Right atrium auricular region (tissue), 2 donors: ENCODE data around the gene HES6. TPM values are rescaled to one million over a fixed set of nuclear protein-coding genes. Genes with fewer than 3 reads are reported as not detected.

ENCODE experiments used
- DNase-seq: peaks from one replicate; pipeline ENCODE4 v3.0.0-alpha.2; 2019; ENCODE audit warnings: low spot score
- H3K27ac ChIP-seq, 2 donors: fragments of 200-600 bp; sonication (generic); 1 replicate in 1 of 2; 2 replicates in 1 of 2; pipeline ENCODE4 v1.5.1; 2016 to 2019
- H3K27me3 ChIP-seq, 2 donors: fragments of 200-600 bp; sonication (generic); one replicate each; pipeline versions ENCODE4 v1.5.1 to v1.6.0; 2017 to 2019
- H3K36me3 ChIP-seq: fragments of 200-600 bp; sonication (generic); one replicate; pipeline ENCODE4 v1.5.1; 2016
- H3K4me1 ChIP-seq, 2 donors: fragments of 200-600 bp; sonication (generic); one replicate each; pipeline versions ENCODE4 v1.5.1 to v1.6.0; 2017 to 2019
- H3K4me3 ChIP-seq, 2 donors: fragments of 200-600 bp; sonication (generic); 1 replicate in 1 of 2; 2 replicates in 1 of 2; pipeline ENCODE4 v1.5.1; 2017 to 2019; ENCODE audit warnings: mild to moderate bottlenecking in 1 of 2, moderate library complexity in 1 of 2
- H3K9me3 ChIP-seq, 2 donors: fragments of 200-600 bp; sonication (generic); one replicate each; pipeline ENCODE4 v1.5.1; 2019
- CTCF ChIP-seq, 2 donors: fragments of 200-600 bp; sonication (generic); IDR thresholded peaks; one replicate each; pipeline ENCODE4 v1.5.1; 2019; ENCODE audit warnings: antibody characterized with exemption in 2 of 2
- total RNA-seq, 2 donors: library from RNA; depleted of rRNA; stranded (reverse); fragments of >200 nt; gene quantifications; one replicate each; pipeline ENCODE4 v1.1.0, GENCODE V29; 2016

HES6 gene
- total RNA-seq, 2 donors from 2014 or later = 2.5 to 4.8 TPM

GRCh38 chr2:238257786-238258700 is 18.2 kb upstream of the HES6 start:
- H3K9me3 ChIP-seq = no peaks in the 10 kb centered on the region
- no peaks in the 10 kb centered on the region for H3K27me3 ChIP-seq
- peaks cover 0 to 22% of the 10 kb centered on the region in 2 donors for H3K4me1 ChIP-seq
- H3K4me3 ChIP-seq = no peak overlapping the region
- H3K36me3 ChIP-seq = peaks cover 87% of the 10 kb centered on the region
- DNase-seq = no peak
- H3K27ac ChIP-seq = no peak overlapping the region
- no peak for TF ChIP-seq CTCF (IDR thresholded peaks at IDR 0.05)

DNA sequence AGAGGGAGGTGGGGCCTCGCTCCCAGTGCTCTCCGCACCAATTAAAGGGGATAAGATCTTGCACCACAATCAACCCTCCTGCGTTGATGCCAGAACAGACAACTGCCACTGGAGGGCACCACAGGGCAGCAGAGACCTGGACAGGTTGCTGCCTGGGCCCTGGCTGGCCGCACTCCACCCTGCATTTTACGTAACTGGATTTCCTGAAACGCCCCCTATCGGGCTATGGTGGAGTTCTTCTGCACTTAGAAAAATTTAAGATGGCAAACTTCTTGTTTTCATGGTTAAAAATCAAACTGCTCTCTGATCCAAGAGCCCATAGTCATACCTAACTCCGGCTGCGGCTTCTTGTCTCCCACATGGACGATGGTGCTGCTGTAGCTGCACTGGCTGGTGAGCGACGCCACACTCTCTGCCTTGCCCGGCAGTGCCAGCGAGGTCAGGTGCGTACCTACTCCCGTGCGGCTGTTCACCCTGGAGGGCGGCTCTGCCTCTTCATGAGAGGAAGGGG is 16.8 kb upstream of the HES6 start:
- no peaks in the 10 kb centered on the region for H3K9me3 ChIP-seq
- H3K4me1 ChIP-seq = peaks cover 0 to 15% of the 10 kb centered on the region in 2 donors
- no peak overlapping the region for H3K4me3 ChIP-seq
- DNase-seq = no peak
- TF ChIP-seq CTCF (IDR thresholded peaks at IDR 0.05) = peak; percentile 74 to 79
- no peaks in the 10 kb centered on the region for H3K27me3 ChIP-seq
- H3K27ac ChIP-seq = no peak overlapping the region
- H3K36me3 ChIP-seq = peaks cover 90% of the 10 kb centered on the region

DNA sequence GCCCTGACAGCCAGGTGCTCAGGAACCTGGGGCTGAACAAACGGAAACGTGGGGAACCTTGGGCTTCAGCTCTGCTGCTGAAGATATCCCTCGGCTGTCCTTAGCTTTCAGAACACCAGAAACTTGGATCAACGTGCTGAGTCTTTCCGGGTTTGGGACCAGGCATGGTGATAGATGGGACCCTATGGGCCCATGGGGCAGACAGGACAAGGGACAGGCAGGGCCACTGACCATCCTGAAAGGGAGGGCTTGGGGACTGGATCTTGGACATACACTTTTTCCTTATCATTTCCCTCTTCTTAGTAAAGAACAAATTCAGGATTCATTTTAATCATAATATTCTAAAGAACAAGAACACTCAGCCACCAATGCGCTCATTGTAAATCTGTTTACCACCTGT is 16.3 kb upstream of the HES6 start:
- no peak overlapping the region for H3K4me3 ChIP-seq
- no peaks in the 10 kb centered on the region for H3K27me3 ChIP-seq
- no peaks in the 10 kb centered on the region for H3K9me3 ChIP-seq
- no peak for TF ChIP-seq CTCF (IDR thresholded peaks at IDR 0.05)
- H3K4me1 ChIP-seq = peaks cover 0 to 9% of the 10 kb centered on the region in 2 donors
- H3K27ac ChIP-seq = no peak overlapping the region
- peaks cover 95% of the 10 kb centered on the region for H3K36me3 ChIP-seq
- DNase-seq = no peak

DNA sequence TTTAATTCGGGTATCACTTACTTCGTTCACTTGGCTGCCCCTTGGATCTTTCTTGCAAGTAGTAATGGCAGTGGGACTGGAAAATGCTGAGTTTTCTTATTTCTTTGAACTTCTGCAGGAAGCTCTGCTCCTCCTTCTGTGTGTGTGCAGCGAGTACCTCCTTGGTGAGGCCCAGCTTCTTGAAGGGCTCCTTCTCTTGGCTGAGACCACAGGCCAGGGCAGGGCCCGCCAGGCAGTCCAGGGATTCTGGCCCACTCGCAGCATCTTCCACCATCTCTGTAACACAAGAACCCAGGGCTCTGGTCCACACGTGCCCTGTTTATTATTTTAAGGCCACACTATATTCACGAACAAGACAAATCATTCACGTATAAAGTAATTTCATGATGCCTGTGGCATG is 15.8 kb upstream of the HES6 start:
- DNase-seq = no peak
- H3K27me3 ChIP-seq = no peaks in the 10 kb centered on the region
- H3K27ac ChIP-seq = no peak overlapping the region
- TF ChIP-seq CTCF (IDR thresholded peaks at IDR 0.05) = no peak
- peaks cover 0 to 5% of the 10 kb centered on the region in 2 donors for H3K4me1 ChIP-seq
- no peak overlapping the region for H3K4me3 ChIP-seq
- H3K9me3 ChIP-seq = no peaks in the 10 kb centered on the region
- H3K36me3 ChIP-seq = peaks cover 96% of the 10 kb centered on the region

DNA sequence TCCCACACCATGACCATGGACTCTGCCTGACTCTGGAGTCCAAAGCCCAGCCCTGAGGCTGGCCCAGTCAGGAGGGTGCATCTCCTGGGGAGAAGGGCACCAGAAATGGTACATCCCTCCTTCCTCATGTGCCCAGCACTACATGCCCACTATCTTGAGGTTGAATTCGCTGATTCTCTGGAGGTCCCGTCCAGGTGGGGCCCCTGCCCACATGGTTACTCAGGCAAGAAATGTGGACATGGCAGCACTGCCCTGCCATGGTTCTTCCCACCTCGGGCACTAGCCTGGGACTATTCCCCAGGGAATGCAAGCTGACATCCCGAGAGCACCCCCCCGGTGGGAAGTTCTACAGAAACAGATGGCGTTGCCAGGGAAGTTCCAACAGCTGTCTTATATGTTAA is 15.3 kb upstream of the HES6 start:
- Histone ChIP-seq H3K27ac (no peak overlapping the region), H3K9me3 (no peaks in the 10 kb centered on the region), H3K36me3 (peaks cover 98% of the 10 kb centered on the region), H3K27me3 (no peaks in the 10 kb centered on the region), H3K4me3 (no peak overlapping the region), H3K4me1 (no peaks in the 10 kb centered on the region)
- DNase-seq = no peak
- no peak for TF ChIP-seq CTCF (IDR thresholded peaks at IDR 0.05)
